Renal cortical epithelial cell (primary cell): Measurements from ENCODE around the gene CORIN. TPM values are rescaled to one million over a fixed set of nuclear protein-coding genes. Genes with fewer than 3 reads are reported as not detected.
"Not testable (repeated sequence)": the region's sequence is repeated elsewhere in the genome, so short reads cannot be mapped to it uniquely, and the experiment has no call there.

Experiments
- DNase-seq: peaks from one replicate; pipeline ENCODE4 v3.0.0-alpha.2; 2011; ENCODE audit warnings: low read depth
- total RNA-seq: library from RNA; depleted of rRNA; stranded (reverse); fragments of >200 nt; gene quantifications from 2 replicates; pipeline ENCODE4 v1.2.3, GENCODE V29; 2014

CORIN gene
- total RNA-seq, 1 donor from 2014 or later: 0.15 TPM

GRCh38 chr4:47767956-47768355 lies 69.9 kb downstream of the CORIN start:
- DNase-seq: not testable (repeated sequence)

- no peak for DNase-seq
These were observed 74.6 kb downstream of the CORIN start for GRCh38 chr4:47763279-47763678.

GRCh38 chr4:47762376-47763266 lies 75.2 kb downstream of the CORIN start:
- no peak for DNase-seq

GRCh38 chr4:47753316-47753715 lies 84.6 kb downstream of the CORIN start:
- not testable (repeated sequence) for DNase-seq

GRCh38 chr4:47752214-47752613 lies 85.7 kb downstream of the CORIN start:
- no peak for DNase-seq

- no peak for DNase-seq
These were observed 87.1 kb downstream of the CORIN start for GRCh38 chr4:47750788-47751187.

- DNase-seq: no peak
These were observed 88.0 kb downstream of the CORIN start for GRCh38 chr4:47749858-47750257.

- no peak for DNase-seq
These were observed 88.8 kb downstream of the CORIN start for GRCh38 chr4:47749060-47749459.

- no peak for DNase-seq
These were observed 89.9 kb downstream of the CORIN start for GRCh38 chr4:47747846-47748494.

GRCh38 chr4:47747211-47747610 lies 90.7 kb downstream of the CORIN start:
- DNase-seq: no peak

- DNase-seq: peak; percentile 58
These were observed 91.7 kb downstream of the CORIN start for GRCh38 chr4:47746122-47746521.

GRCh38 chr4:47744843-47745382 lies 93.0 kb downstream of the CORIN start:
- DNase-seq: no peak

- DNase-seq: peak; percentile 19
These were observed 93.6 kb downstream of the CORIN start for GRCh38 chr4:47744253-47744652.

GRCh38 chr4:47741200-47741599 lies 96.7 kb downstream of the CORIN start:
- DNase-seq: peak; percentile 94

GRCh38 chr4:47737326-47737725 lies 100.5 kb downstream of the CORIN start:
- DNase-seq: no peak

GRCh38 chr4:47736555-47736954 lies 101.3 kb downstream of the CORIN start:
- no peak for DNase-seq

- DNase-seq: no peak
These were observed 101.7 kb downstream of the CORIN start for GRCh38 chr4:47736146-47736545.

- no peak for DNase-seq
These were observed 104.3 kb downstream of the CORIN start for GRCh38 chr4:47733302-47734175.

GRCh38 chr4:47731182-47731581 lies 106.7 kb downstream of the CORIN start:
- no peak for DNase-seq

- no peak for DNase-seq
These were observed 108.7 kb downstream of the CORIN start for GRCh38 chr4:47729131-47729680.

- no peak for DNase-seq
These were observed 115.8 kb downstream of the CORIN start for GRCh38 chr4:47721892-47722575.
